ENCODE data around the gene NUP85.

DNA sequence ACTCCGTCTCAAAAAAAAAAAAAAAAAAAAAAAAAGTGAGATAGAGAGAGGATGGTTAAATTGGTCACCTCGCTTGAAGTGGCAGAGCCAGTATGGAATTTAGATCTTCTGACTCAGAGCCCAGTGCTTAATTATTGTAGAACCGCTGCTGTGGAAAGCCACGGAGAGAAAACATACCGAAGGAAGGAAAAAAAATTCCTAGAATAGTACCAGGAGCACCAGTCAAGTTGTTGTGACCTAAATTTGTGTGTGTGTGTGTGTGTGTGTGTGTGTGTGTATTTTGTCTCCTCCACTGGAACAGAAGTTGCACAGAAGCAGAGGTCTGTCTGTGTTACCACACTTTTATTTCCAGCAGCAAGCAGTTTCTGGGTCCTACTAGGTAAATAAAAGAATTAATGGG is 10.6 kb upstream of the NUP85 start:
- no peak for TF ChIP-seq POLR2A (IDR thresholded peaks at IDR 0.05)
- TF ChIP-seq, protein P1, sequence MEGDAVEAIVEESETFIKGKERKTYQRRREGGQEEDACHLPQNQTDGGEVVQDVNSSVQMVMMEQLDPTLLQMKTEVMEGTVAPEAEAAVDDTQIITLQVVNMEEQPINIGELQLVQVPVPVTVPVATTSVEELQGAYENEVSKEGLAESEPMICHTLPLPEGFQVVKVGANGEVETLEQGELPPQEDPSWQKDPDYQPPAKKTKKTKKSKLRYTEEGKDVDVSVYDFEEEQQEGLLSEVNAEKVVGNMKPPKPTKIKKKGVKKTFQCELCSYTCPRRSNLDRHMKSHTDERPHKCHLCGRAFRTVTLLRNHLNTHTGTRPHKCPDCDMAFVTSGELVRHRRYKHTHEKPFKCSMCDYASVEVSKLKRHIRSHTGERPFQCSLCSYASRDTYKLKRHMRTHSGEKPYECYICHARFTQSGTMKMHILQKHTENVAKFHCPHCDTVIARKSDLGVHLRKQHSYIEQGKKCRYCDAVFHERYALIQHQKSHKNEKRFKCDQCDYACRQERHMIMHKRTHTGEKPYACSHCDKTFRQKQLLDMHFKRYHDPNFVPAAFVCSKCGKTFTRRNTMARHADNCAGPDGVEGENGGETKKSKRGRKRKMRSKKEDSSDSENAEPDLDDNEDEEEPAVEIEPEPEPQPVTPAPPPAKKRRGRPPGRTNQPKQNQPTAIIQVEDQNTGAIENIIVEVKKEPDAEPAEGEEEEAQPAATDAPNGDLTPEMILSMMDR (IDR thresholded peaks at IDR 0.05) = no peak
